GF-D8 (cell line): Measurements from ENCODE around the gene XPNPEP3.
"Not testable (repeated sequence)": the region's sequence is repeated elsewhere in the genome, so short reads cannot be mapped to it uniquely, and the experiment has no call there.

ENCODE experiments used
- DNase-seq: peaks from one replicate; lab custom pipeline; 2025; lab: John Stamatoyannopoulos, UW

Gene XPNPEP3

GRCh38 chr22:40856513-40857308 is at the start of gene XPNPEP3, which contains the start of gene ST13:
Gene XPNPEP3, plus strand, starts transcription at chr22:40857148. Its CDS starts 34 bp downstream, at chr22:40857182.
Gene ST13, minus strand, starts transcription at chr22:40856639. Its CDS starts 99 bp downstream, at chr22:40856540.
- DNase-seq, result peak; percentile 88

- DNase-seq, result no peak
Observed at GRCh38 chr22:40808018-40808841, 48.7 kb upstream of the XPNPEP3 start.

- no peak for DNase-seq
Observed at GRCh38 chr22:40813912-40814315, 43.0 kb upstream of the XPNPEP3 start.

GRCh38 chr22:40817737-40818136 is 39.2 kb upstream of the XPNPEP3 start:
- DNase-seq, result peak; percentile 1

GRCh38 chr22:40818192-40818746 is 38.7 kb upstream of the XPNPEP3 start:
- peak; percentile 36 for DNase-seq

- DNase-seq, result peak; percentile 59
Observed at GRCh38 chr22:40818747-40819598, 38.0 kb upstream of the XPNPEP3 start, which contains the start of gene SLC25A17. Gene SLC25A17, minus strand, starts transcription at chr22:40819346. Its CDS starts 98 bp downstream, at chr22:40819248.

GRCh38 chr22:40819599-40820140 is 37.3 kb upstream of the XPNPEP3 start:
- DNase-seq, result no peak

- DNase-seq, result no peak
Observed at GRCh38 chr22:40823426-40823825, 33.5 kb upstream of the XPNPEP3 start.

GRCh38 chr22:40826292-40826691 is 30.7 kb upstream of the XPNPEP3 start:
- not testable (repeated sequence) for DNase-seq

- DNase-seq, result no peak
Observed at GRCh38 chr22:40826984-40827741, 29.8 kb upstream of the XPNPEP3 start.

- DNase-seq, result no peak
Observed at GRCh38 chr22:40829131-40829530, 27.8 kb upstream of the XPNPEP3 start.

- DNase-seq, result no peak
Observed at GRCh38 chr22:40834619-40835018, 22.3 kb upstream of the XPNPEP3 start.

GRCh38 chr22:40838486-40838885 is 18.5 kb upstream of the XPNPEP3 start:
- no peak for DNase-seq

- no peak for DNase-seq
Observed at GRCh38 chr22:40844951-40845350, 12.0 kb upstream of the XPNPEP3 start.

GRCh38 chr22:40845816-40846215 is 11.1 kb upstream of the XPNPEP3 start:
- not testable (repeated sequence) for DNase-seq

- DNase-seq, result no peak
Observed at GRCh38 chr22:40853333-40853732, 3.6 kb upstream of the XPNPEP3 start.

GRCh38 chr22:40853961-40854360 is 3.0 kb upstream of the XPNPEP3 start:
- no peak for DNase-seq

- DNase-seq, result no peak
Observed at GRCh38 chr22:40855071-40855978, 1.6 kb upstream of the XPNPEP3 start.

GRCh38 chr22:40855979-40856512 is 902 bp upstream of the XPNPEP3 start:
- no peak for DNase-seq
